Panc1 (cell line): ENCODE measurements around the gene DDX1. TPM values are rescaled to one million over a fixed set of nuclear protein-coding genes. Genes with fewer than 3 reads are reported as not detected.

Experiments used
- ATAC-seq: fragments of 200-7000 bp; cut with Tn5 transposase; 2 replicates; pipeline ENCODE4 v1.9.1; 2020; ENCODE audit warnings: mild to moderate bottlenecking, moderate library complexity
- BruUV-seq: library from RNA; stranded (reverse); fragments of 400-500 nt; replicated peaks from 2 replicates; lab custom pipeline; 2021; lab: Mats Ljungman, UMichigan
- CTCF ChIA-PET: fragments of 300-600 bp; sonication (Branson Sonifier 250); formaldehyde crosslinking; loops from one replicate; lab custom pipeline; 2022; ENCODE audit warnings: antibody characterized with exemption; lab: Charles Lee
- POLR2A ChIA-PET: fragments of 300-600 bp; sonication (Branson Sonifier 250); formaldehyde crosslinking; loops from one replicate; lab custom pipeline; 2022; ENCODE audit warnings: antibody characterized with exemption; lab: Charles Lee
- DNase-seq: peaks from one replicate; pipeline ENCODE4 v3.0.0-alpha.2; 2010; ENCODE audit warnings: low read depth, low spot score
- H3K27ac ChIP-seq: 2 replicates; pipeline ENCODE4 v1.5.1; 2011; ENCODE audit warnings: mild to moderate bottlenecking, low read length, inconsistent platforms
- H3K27me3 ChIP-seq: fragments of 200-500 bp; sonication (Bioruptor generic); 2 replicates; pipeline ENCODE4 v1.6.0; 2014; ENCODE audit warnings: low read length, inconsistent platforms; ENCODE audit not compliant: control insufficient read depth, insufficient read depth
- H3K36me3 ChIP-seq: fragments of 200-500 bp; sonication (Bioruptor generic); 2 replicates; pipeline ENCODE4 v1.5.1; 2014; ENCODE audit warnings: inconsistent platforms, mild to moderate bottlenecking, low read length, moderate library complexity; ENCODE audit not compliant: control insufficient read depth, insufficient read depth
- H3K4me1 ChIP-seq: 2 replicates; pipeline ENCODE4 v1.5.1; 2011; ENCODE audit warnings: inconsistent platforms, mild to moderate bottlenecking, low read length, moderate library complexity; ENCODE audit not compliant: control insufficient read depth, insufficient read depth
- H3K4me3 ChIP-seq, 2 experiments: 2 replicates each; pipeline ENCODE4 v1.5.1; 2011 to 2012; ENCODE audit warnings: low read depth in 2 of 2, low read length in 2 of 2, mild to moderate bottlenecking in 2 of 2, inconsistent platforms in 1 of 2, moderate library complexity in 1 of 2
- H3K9me3 ChIP-seq: fragments of 200-500 bp; sonication (Bioruptor generic); 2 replicates; pipeline ENCODE4 v1.5.1; 2014; ENCODE audit warnings: low read depth, mild to moderate bottlenecking, inconsistent platforms, low read length, moderate library complexity; ENCODE audit not compliant: control insufficient read depth, insufficient read depth
- POLR2AphosphoS5 ChIP-seq: IDR thresholded peaks from 2 replicates; pipeline ENCODE4 v1.6.1; 2012; ENCODE audit warnings: mild to moderate bottlenecking, low read depth, low read length, moderate library complexity
- SIN3A ChIP-seq: IDR thresholded peaks from 2 replicates; pipeline ENCODE4 v1.6.1; 2012; ENCODE audit warnings: low read depth, mild to moderate bottlenecking, low read length, moderate library complexity, borderline replicate concordance; ENCODE audit not compliant: insufficient read depth
- TCF7L2 ChIP-seq: IDR thresholded peaks from 2 replicates; pipeline ENCODE4 v1.6.1; 2011; ENCODE audit warnings: mild to moderate bottlenecking, low read depth, low read length, inconsistent platforms
- in situ Hi-C: cut with HindIII; loops from 2 replicates; pipeline ENCODE4 v1.10.0; 2016; ENCODE audit warnings: low sequenced_read_pairs, low pct_unique_long_range_greater_than_20kb
- intact Hi-C: fragments of 100-400 bp; cut with micrococcal nuclease; formaldehyde crosslinking; loops from one replicate; pipeline ENCODE4 v1.10.0; 2022; ENCODE audit not compliant: unreplicated experiment
- total RNA-seq: library from RNA; stranded (reverse); gene quantifications from one replicate; pipeline ENCODE4 v1.2.1, GENCODE V29; 2021; ENCODE audit not compliant: unreplicated experiment
- TF ChIP-seq, protein P1 (sequence below): fragments of 450-650 bp; IDR thresholded peaks from 2 replicates; pipeline ENCODE4 v1.5.1; 2017; ENCODE audit warnings: mild to moderate bottlenecking
- TF ChIP-seq, protein P2 (sequence below), 2 experiments: IDR thresholded peaks; 2 replicates each; pipeline ENCODE4 v1.6.1; 2011 to 2012; ENCODE audit warnings: low read depth in 2 of 2, control low read depth in 1 of 2, low read length in 1 of 2, mild to moderate bottlenecking in 1 of 2, moderate library complexity in 1 of 2; ENCODE audit not compliant: insufficient read depth in 1 of 2

DDX1 gene
- total RNA-seq, 1 experiment from 2014 or later, result 102 TPM

DNA sequence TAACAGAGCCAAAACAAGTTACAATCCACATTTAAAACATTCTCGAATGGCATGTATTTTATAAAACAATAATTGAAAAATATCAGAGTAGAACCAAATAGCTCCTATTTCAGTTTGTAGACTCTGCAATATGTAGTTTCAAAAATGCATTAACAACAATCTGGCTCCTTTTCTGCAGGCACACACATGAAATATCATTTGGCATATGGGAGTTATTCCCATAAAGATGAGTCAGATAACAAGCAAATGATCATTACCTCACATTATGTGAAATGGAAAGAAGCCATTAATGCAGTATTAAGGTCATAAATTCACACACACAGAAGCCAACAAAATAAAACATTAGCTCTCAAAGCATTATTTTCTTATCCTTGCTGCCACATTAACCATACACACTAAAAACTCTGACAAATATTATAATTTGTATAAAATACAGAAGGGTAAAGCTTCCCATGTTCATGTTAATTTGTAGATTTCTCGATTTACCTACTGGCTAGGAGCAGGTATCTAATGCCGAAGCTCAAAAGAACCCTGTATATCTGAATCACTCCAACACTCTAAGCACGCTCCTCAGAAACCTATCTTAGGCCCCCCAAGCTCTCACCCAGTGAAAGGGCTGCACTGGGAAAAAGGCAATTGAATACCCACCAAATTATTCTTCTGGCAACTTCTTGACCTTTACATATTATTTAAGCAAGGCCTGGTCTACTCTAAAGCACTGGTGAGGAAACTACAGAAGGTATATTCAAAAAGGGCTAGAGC is 44.4 kb upstream of the DDX1 start:
- CTCF ChIA-PET, result interaction anchor here (0.6 kb wide), 1 partner anchor 712 kb away, joined by 3 read pairs; no protein-coding TSS in a partner anchor
- Histone ChIP-seq H3K36me3 (peaks cover 2% of the 10 kb centered on the region; the same call in 1 of the 2 replicates), H3K4me1 (no peaks in the 10 kb centered on the region), H3K27me3 (no peaks in the 10 kb centered on the region), H3K4me3 (no peak overlapping the region), H3K9me3 (no peaks in the 10 kb centered on the region), H3K27ac (no peak overlapping the region)
- DNase-seq (no peak), ATAC-seq (no peak)
- intact Hi-C loops (no loop called here), in situ Hi-C loops (no loop called here)
- BruUV-seq, result no TSS peak
- POLR2A ChIA-PET, result no interaction called here
- TF ChIP-seq, protein P1, sequence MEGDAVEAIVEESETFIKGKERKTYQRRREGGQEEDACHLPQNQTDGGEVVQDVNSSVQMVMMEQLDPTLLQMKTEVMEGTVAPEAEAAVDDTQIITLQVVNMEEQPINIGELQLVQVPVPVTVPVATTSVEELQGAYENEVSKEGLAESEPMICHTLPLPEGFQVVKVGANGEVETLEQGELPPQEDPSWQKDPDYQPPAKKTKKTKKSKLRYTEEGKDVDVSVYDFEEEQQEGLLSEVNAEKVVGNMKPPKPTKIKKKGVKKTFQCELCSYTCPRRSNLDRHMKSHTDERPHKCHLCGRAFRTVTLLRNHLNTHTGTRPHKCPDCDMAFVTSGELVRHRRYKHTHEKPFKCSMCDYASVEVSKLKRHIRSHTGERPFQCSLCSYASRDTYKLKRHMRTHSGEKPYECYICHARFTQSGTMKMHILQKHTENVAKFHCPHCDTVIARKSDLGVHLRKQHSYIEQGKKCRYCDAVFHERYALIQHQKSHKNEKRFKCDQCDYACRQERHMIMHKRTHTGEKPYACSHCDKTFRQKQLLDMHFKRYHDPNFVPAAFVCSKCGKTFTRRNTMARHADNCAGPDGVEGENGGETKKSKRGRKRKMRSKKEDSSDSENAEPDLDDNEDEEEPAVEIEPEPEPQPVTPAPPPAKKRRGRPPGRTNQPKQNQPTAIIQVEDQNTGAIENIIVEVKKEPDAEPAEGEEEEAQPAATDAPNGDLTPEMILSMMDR, result no peak
- TF ChIP-seq SIN3A (no peak), TCF7L2 (no peak), POLR2AphosphoS5 (no peak)
- TF ChIP-seq, protein P2, sequence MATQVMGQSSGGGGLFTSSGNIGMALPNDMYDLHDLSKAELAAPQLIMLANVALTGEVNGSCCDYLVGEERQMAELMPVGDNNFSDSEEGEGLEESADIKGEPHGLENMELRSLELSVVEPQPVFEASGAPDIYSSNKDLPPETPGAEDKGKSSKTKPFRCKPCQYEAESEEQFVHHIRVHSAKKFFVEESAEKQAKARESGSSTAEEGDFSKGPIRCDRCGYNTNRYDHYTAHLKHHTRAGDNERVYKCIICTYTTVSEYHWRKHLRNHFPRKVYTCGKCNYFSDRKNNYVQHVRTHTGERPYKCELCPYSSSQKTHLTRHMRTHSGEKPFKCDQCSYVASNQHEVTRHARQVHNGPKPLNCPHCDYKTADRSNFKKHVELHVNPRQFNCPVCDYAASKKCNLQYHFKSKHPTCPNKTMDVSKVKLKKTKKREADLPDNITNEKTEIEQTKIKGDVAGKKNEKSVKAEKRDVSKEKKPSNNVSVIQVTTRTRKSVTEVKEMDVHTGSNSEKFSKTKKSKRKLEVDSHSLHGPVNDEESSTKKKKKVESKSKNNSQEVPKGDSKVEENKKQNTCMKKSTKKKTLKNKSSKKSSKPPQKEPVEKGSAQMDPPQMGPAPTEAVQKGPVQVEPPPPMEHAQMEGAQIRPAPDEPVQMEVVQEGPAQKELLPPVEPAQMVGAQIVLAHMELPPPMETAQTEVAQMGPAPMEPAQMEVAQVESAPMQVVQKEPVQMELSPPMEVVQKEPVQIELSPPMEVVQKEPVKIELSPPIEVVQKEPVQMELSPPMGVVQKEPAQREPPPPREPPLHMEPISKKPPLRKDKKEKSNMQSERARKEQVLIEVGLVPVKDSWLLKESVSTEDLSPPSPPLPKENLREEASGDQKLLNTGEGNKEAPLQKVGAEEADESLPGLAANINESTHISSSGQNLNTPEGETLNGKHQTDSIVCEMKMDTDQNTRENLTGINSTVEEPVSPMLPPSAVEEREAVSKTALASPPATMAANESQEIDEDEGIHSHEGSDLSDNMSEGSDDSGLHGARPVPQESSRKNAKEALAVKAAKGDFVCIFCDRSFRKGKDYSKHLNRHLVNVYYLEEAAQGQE (IDR thresholded peaks at IDR 0.05; ENCODE audit: insufficient read depth in 1 of 2, low read depth in 2 of 2, low read length in 1 of 2), result no peak

DNA sequence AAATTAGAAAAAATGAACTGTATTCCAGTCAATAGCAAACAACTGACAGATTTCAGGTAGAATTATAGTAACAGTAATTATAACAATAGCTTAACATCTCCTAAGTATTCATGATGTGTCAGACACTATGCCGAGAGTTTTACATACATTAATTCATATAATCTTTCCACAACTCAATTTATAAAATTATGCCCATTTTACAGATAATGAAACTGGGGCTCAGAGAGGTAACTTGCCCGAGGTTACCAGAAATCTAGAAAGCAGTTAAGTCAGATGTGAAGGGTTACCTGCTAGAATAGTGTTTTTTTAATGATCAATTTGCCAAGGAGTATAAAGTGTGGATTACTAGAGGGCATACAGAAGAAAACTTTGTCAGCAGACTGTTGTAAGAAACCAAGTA is 42.7 kb upstream of the DDX1 start:
- Histone ChIP-seq H3K4me1 (no peaks in the 10 kb centered on the region), H3K36me3 (peaks cover 2% of the 10 kb centered on the region; the same call in 1 of the 2 replicates), H3K4me3 (no peak overlapping the region), H3K9me3 (no peaks in the 10 kb centered on the region), H3K27me3 (no peaks in the 10 kb centered on the region), H3K27ac (no peak overlapping the region)
- TF ChIP-seq SIN3A (no peak), POLR2AphosphoS5 (no peak), TCF7L2 (no peak)
- TF ChIP-seq, protein P1, result no peak
- TF ChIP-seq, protein P2 (IDR thresholded peaks at IDR 0.05; ENCODE audit: insufficient read depth in 1 of 2, low read depth in 2 of 2, low read length in 1 of 2), result no peak
- in situ Hi-C loops, result no loop called here
- ChIA-PET POLR2A (no interaction called here), CTCF (no interaction called here)
- intact Hi-C loops, result no loop called here
- no peak for DNase-seq
- no peak for ATAC-seq
- BruUV-seq, result no TSS peak
